ENCODE results near the gene OCIAD2. TPM values are rescaled to one million over a fixed set of nuclear protein-coding genes. Genes with fewer than 3 reads are reported as not detected.
"Not testable (repeated sequence)": the region's sequence is repeated elsewhere in the genome, so short reads cannot be mapped to it uniquely, and the experiment has no call there.

Gene OCIAD2
- total and polyA plus RNA-seq, 3 experiments from 2014 or later = 55.7 to 184 (median 60.0) TPM

- H3K4me3 ChIP-seq (ENCODE audit: low read length) = no peak overlapping the region
- peaks cover 20 to 52% (median 43%) of the 10 kb centered on the region in 3 donors for H3K4me1 Mint-ChIP-seq
- peaks cover 4 to 90% (median 33%) of the 10 kb centered on the region in 3 donors for H3K36me3 Mint-ChIP-seq
- no peak overlapping the region for H3K27ac ChIP-seq (ENCODE audit: low read depth, low read length)
- H3K4me1 ChIP-seq (ENCODE audit: insufficient read depth, low read length) = peaks cover 29% of the 10 kb centered on the region
- H3K9me3 ChIP-seq (ENCODE audit: low read length) = no peaks in the 10 kb centered on the region
- no peak for DNase-seq
- peak overlapping the region in 3 of 8 donors; percentile 3 to 40 (median 21) for H3K27ac Mint-ChIP-seq
- H3K27me3 Mint-ChIP-seq = peaks cover 0 to 2% of the 10 kb centered on the region in 2 donors
- H3K36me3 ChIP-seq (ENCODE audit: insufficient read depth, low read length) = peaks cover 12% of the 10 kb centered on the region
- H3K9me3 Mint-ChIP-seq = no peaks in the 10 kb centered on the region
- ChIA-PET POLR2A (no interaction called here), CTCF (no interaction called here)
- H3K27me3 ChIP-seq (ENCODE audit: insufficient read depth, low read length, poor library complexity, severe bottlenecking) = no peaks in the 10 kb centered on the region
- no peak overlapping the region for H3K4me3 Mint-ChIP-seq
Measured at GRCh38 chr4:48898733-48899431, 7.7 kb downstream of the OCIAD2 start.

- no peak for DNase-seq
- ChIA-PET POLR2A (no interaction called here), CTCF (interaction anchor here (1.4 kb wide), 1 partner anchor 10 kb away, joined by 5 read pairs; the partner anchor contains the start of gene OCIAD2)
Measured at GRCh38 chr4:48896845-48897244, 9.7 kb downstream of the OCIAD2 start.

GRCh38 chr4:48891028-48891619 is 15.4 kb downstream of the OCIAD2 start:
- Mint-ChIP-seq H3K27ac (no peak overlapping the region), H3K4me1 (peaks cover 0 to 2% (median 0%) of the 10 kb centered on the region in 3 donors), H3K27me3 (no peaks in the 10 kb centered on the region), H3K36me3 (peaks cover 47 to 70% (median 50%) of the 10 kb centered on the region in 3 donors), H3K4me3 (no peak overlapping the region), H3K9me3 (peaks cover 0 to 13% (median 8%) of the 10 kb centered on the region in 5 donors)
- no peaks in the 10 kb centered on the region for H3K4me1 ChIP-seq (ENCODE audit: insufficient read depth, low read length)
- no peak overlapping the region for H3K4me3 ChIP-seq (ENCODE audit: low read length)
- POLR2A ChIA-PET = no interaction called here
- peaks cover 25% of the 10 kb centered on the region for H3K36me3 ChIP-seq (ENCODE audit: insufficient read depth, low read length)
- CTCF ChIA-PET = no interaction called here
- no peaks in the 10 kb centered on the region for H3K27me3 ChIP-seq (ENCODE audit: insufficient read depth, low read length, poor library complexity, severe bottlenecking)
- no peak overlapping the region for H3K27ac ChIP-seq (ENCODE audit: low read depth, low read length)
- H3K9me3 ChIP-seq (ENCODE audit: low read length) = no peaks in the 10 kb centered on the region
- DNase-seq = no peak

More at GRCh38 chr4:48896845-48897244, 9.7 kb downstream of the OCIAD2 start:
- no peak overlapping the region for H3K27ac ChIP-seq (ENCODE audit: low read depth, low read length)
- no peaks in the 10 kb centered on the region for H3K9me3 ChIP-seq (ENCODE audit: low read length)
- peaks cover 14% of the 10 kb centered on the region for H3K36me3 ChIP-seq (ENCODE audit: insufficient read depth, low read length)
- peaks cover 18% of the 10 kb centered on the region for H3K4me1 ChIP-seq (ENCODE audit: insufficient read depth, low read length)
- no peak overlapping the region for H3K4me3 ChIP-seq (ENCODE audit: low read length)
- H3K4me1 Mint-ChIP-seq = peaks cover 16 to 40% (median 29%) of the 10 kb centered on the region in 3 donors
- no peaks in the 10 kb centered on the region for H3K27me3 ChIP-seq (ENCODE audit: insufficient read depth, low read length, poor library complexity, severe bottlenecking)
- peak overlapping the region in 2 of 8 donors; percentile 0 to 70 for H3K27ac Mint-ChIP-seq
- H3K4me3 Mint-ChIP-seq = no peak overlapping the region
- no peaks in the 10 kb centered on the region for H3K9me3 Mint-ChIP-seq
- H3K27me3 Mint-ChIP-seq = peaks cover 0 to 2% of the 10 kb centered on the region in 2 donors
- H3K36me3 Mint-ChIP-seq = peaks cover 15 to 91% (median 40%) of the 10 kb centered on the region in 3 donors

GRCh38 chr4:48889750-48890149 is 16.8 kb downstream of the OCIAD2 start:
- H3K27ac Mint-ChIP-seq; H3K4me1 ChIP-seq (ENCODE audit: insufficient read depth, low read length); H3K4me3 Mint-ChIP-seq; H3K27me3 ChIP-seq (ENCODE audit: insufficient read depth, low read length, poor library complexity, severe bottlenecking); DNase-seq; H3K27ac ChIP-seq (ENCODE audit: low read depth, low read length); H3K4me3 ChIP-seq (ENCODE audit: low read length); H3K27me3 Mint-ChIP-seq; CTCF ChIA-PET; H3K9me3 ChIP-seq (ENCODE audit: low read length); POLR2A ChIA-PET; H3K4me1 Mint-ChIP-seq: not testable (repeated sequence)
- peaks cover 25% of the 10 kb centered on the region for H3K36me3 ChIP-seq (ENCODE audit: insufficient read depth, low read length)
- Mint-ChIP-seq H3K36me3 (peaks cover 40 to 57% (median 46%) of the 10 kb centered on the region in 3 donors), H3K9me3 (peaks cover 0 to 13% (median 8%) of the 10 kb centered on the region in 5 donors)

- H3K4me3 Mint-ChIP-seq; DNase-seq; H3K4me1 ChIP-seq (ENCODE audit: insufficient read depth, low read length); H3K36me3 ChIP-seq (ENCODE audit: insufficient read depth, low read length); H3K36me3 Mint-ChIP-seq; H3K4me3 ChIP-seq (ENCODE audit: low read length); H3K9me3 Mint-ChIP-seq; POLR2A ChIA-PET; CTCF ChIA-PET; H3K27ac ChIP-seq (ENCODE audit: low read depth, low read length); H3K27me3 Mint-ChIP-seq; H3K4me1 Mint-ChIP-seq; H3K27me3 ChIP-seq (ENCODE audit: insufficient read depth, low read length, poor library complexity, severe bottlenecking); H3K9me3 ChIP-seq (ENCODE audit: low read length): not testable (repeated sequence)
- H3K27ac Mint-ChIP-seq = peak overlapping the region in 1 of 8 donors; percentile 29
Measured at GRCh38 chr4:48881646-48882045, 24.9 kb downstream of the OCIAD2 start.

DNA sequence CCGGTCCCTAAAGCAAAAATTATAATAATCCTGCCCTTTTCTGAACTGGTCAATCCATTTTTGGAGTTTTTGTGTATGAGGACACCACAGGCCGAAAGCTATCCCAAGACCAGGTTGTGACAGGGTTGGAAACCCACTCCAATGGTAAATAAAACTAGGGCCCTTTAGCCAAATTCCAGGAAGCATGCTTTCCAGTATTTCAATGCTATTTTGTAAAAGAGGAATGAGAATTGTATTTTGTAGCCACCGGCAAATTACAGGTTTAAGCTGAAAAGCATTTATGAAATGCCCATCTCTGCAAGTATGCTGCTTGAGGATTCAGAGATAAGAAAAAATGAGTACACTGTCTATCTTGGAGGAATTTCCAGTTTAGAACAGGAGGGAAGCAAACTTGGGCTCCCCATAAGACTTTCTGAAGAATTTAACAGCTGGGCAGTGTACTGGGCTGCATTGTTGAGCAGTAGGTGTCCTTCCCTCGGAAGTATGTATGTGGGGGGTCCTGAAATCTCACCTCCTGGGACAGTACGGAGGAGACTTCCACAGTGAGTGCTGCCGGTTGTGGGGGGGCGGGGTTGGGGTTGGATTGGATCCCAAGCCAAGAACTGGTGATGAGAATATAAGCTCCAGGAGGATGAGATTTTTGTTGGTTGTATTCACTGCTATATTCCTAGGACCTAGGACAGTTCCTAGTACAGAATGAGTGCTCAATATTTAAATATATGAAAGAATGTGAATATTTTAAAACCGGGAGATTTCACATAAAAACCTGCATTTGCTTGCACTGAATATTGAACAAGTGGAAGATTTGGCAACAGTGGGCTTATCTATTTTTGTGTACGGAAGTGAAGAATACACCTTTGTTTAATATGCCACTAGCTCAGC is 26.8 kb downstream of the OCIAD2 start:
- Histone ChIP-seq H3K36me3 (ENCODE audit: insufficient read depth, low read length) (no peaks in the 10 kb centered on the region), H3K9me3 (ENCODE audit: low read length) (no peaks in the 10 kb centered on the region), H3K4me1 (ENCODE audit: insufficient read depth, low read length) (no peaks in the 10 kb centered on the region), H3K27ac (ENCODE audit: low read depth, low read length) (no peak overlapping the region), H3K27me3 (ENCODE audit: insufficient read depth, low read length, poor library complexity, severe bottlenecking) (no peaks in the 10 kb centered on the region), H3K4me3 (ENCODE audit: low read length) (no peak overlapping the region)
- Mint-ChIP-seq H3K27me3 (peaks cover 0 to 2% of the 10 kb centered on the region in 2 donors), H3K36me3 (peaks cover 0 to 15% (median 5%) of the 10 kb centered on the region in 3 donors), H3K4me1 (no peaks in the 10 kb centered on the region), H3K9me3 (peaks cover 0 to 6% (median 0%) of the 10 kb centered on the region in 5 donors), H3K4me3 (no peak overlapping the region), H3K27ac (no peak overlapping the region)
- ChIA-PET POLR2A (no interaction called here), CTCF (no interaction called here)
- DNase-seq = no peak

DNA sequence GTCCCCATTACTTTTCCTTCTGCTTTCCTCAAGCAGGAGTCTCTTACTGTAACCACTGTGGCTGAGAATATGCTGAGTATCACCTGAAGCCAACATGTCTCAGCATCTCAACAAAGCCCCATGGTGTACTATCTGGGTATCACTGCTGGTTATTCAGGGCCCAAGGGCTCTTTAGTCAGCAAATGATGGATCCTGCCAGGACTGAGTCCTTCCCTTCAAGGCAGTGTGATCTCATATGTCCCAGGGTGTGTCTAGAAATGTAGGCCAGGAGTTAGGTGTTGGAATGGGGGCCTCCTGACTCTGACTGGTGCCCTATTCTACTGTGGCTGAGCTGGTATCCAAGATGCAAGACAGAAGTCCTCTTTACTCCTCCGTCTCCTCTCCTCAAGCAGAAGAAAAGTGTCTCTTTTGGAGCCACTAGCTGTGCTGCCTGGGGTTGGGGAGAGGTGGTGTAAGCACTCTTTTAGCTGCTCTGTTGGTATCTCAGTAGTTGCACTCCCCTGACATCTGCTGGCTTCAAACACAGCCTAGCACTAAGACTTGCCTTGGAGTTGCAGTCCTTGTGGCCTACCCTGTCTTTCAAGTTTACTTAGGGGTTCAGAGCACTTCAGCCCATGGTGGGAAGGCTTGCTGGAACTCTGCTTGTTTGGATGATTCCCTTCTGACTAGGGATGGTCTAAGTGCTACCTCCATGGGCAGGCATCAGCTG is 28.6 kb downstream of the OCIAD2 start:
- Mint-ChIP-seq H3K36me3 (peaks cover 0 to 18% (median 2%) of the 10 kb centered on the region in 3 donors), H3K4me1 (no peaks in the 10 kb centered on the region), H3K27me3 (peaks cover 0 to 2% of the 10 kb centered on the region in 2 donors), H3K4me3 (no peak overlapping the region), H3K27ac (no peak overlapping the region), H3K9me3 (peaks cover 0 to 9% (median 0%) of the 10 kb centered on the region in 5 donors)
- no peaks in the 10 kb centered on the region for H3K9me3 ChIP-seq (ENCODE audit: low read length)
- DNase-seq = no peak
- no peak overlapping the region for H3K4me3 ChIP-seq (ENCODE audit: low read length)
- H3K36me3 ChIP-seq (ENCODE audit: insufficient read depth, low read length) = no peaks in the 10 kb centered on the region
- H3K27me3 ChIP-seq (ENCODE audit: insufficient read depth, low read length, poor library complexity, severe bottlenecking) = no peaks in the 10 kb centered on the region
- ChIA-PET POLR2A (no interaction called here), CTCF (interaction anchor here (0.6 kb wide), 1 partner anchor 28 kb away, joined by 3 read pairs; the partner anchor contains the start of gene OCIAD2)
- H3K27ac ChIP-seq (ENCODE audit: low read depth, low read length) = no peak overlapping the region
- H3K4me1 ChIP-seq (ENCODE audit: insufficient read depth, low read length) = no peaks in the 10 kb centered on the region
